Activated effector memory CD4-positive, alpha-beta T cell treated with anti-CD3 and anti-CD28 coated beads, Interleukin-2, amount 50 U/mL, for 16 hours (primary cell): Measurements from ENCODE around the gene TMEM237.
"Not testable (repeated sequence)": the region's sequence is repeated elsewhere in the genome, so short reads cannot be mapped to it uniquely, and the experiment has no call there.

Experiments
- DNase-seq: peaks from one replicate; pipeline ENCODE4 v3.0.0-alpha.2; 2020

TMEM237 gene, protein sequence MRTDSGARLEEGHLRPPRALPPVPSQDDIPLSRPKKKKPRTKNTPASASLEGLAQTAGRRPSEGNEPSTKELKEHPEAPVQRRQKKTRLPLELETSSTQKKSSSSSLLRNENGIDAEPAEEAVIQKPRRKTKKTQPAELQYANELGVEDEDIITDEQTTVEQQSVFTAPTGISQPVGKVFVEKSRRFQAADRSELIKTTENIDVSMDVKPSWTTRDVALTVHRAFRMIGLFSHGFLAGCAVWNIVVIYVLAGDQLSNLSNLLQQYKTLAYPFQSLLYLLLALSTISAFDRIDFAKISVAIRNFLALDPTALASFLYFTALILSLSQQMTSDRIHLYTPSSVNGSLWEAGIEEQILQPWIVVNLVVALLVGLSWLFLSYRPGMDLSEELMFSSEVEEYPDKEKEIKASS

DNA sequence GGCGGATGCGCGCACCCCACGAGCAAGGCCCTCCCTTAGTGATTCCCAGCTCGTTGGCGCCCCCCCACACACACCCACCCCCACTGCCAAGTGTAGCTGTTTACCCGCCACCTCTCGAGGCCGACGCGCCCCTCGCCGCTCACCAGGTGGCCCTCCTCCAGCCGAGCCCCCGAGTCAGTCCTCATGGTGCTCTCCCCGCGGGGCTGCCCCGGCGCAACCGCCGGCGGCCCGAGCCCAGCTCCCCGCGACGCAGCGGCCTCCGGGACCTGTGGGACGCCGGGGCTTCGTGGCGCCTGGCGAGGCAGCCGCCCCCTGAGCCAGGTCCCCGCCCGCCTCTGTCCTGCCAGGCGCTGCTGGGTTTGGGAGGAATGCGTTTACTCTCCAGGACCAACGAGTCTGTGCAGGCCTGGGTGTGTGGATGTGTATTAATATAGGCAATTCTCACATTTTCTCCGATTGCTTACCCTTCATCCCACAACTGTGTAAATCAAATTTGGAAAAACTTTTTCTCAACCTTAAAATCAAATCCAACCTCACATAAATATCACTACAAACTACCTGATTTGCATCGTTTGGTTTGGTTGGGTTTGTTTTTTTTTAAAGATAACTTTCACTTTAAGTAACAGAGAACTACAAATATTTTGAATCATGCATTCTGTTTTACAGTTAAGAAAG, at the start of gene TMEM237:
Gene TMEM237, minus strand, starts transcription at position 288 of the 675 bp plus-strand sequence. Its CDS starts 103 bp downstream, at position 185.
- peak; percentile 80 for DNase-seq

DNA sequence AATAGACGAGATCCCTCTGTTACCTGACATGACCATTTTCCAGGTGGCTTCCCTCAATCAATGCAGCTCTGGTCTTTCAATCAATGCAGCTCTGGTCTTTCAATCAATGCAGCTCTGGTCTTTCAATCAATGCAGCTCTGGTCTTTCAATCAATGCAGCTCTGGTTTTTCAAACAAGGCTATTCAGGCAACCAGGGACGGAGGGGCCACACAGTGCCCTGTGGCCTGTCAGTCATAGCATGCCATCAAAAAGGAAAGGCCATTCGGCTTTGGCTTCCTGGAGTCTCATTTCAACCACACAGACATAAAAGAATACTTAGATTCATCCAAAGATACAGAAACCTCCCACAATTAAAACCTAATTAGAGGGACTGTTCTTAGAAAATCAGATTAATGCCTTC, 41.9 kb upstream of the TMEM237 start:
- no peak for DNase-seq

DNA sequence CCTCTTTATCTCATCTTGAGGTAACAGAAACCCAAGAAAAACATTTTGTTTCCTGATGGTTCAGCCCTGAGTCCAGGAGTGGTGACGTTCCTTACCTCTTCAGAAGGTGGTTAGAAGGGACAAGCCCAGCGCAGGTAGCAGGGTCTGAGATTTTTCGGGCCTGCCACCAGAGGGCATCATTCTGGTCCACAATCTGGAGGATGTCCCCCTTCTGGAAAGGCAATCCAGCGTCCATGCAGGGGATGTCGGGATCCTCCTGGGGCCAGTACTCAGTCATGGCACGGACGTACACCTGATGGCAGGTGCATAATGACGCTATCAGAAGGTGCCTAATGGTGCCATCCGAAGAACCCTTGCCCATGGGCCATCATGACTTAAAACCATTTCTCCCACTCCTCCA, 37.4 kb upstream of the TMEM237 start:
- DNase-seq: peak; percentile 68

DNA sequence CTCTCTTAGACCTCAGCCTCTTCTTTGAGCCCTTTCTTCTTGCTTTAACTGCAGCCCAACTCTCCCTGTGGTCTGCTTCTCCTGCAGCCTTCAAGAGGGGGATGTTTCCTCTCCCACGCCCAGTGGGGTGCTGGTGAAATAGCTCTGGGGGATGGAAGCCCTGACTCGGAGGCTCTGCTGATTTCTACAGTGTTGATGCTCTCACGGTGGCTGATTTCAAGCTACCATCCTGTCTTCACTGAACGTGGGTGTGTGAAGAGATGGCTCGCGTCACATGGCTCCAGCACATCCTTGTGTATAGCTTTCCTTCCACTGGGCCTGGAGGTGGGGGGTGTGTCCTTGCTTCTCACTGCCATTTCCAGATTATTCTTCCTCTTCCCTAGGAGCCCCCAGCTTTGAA, 35.1 kb upstream of the TMEM237 start:
- no peak for DNase-seq

DNA sequence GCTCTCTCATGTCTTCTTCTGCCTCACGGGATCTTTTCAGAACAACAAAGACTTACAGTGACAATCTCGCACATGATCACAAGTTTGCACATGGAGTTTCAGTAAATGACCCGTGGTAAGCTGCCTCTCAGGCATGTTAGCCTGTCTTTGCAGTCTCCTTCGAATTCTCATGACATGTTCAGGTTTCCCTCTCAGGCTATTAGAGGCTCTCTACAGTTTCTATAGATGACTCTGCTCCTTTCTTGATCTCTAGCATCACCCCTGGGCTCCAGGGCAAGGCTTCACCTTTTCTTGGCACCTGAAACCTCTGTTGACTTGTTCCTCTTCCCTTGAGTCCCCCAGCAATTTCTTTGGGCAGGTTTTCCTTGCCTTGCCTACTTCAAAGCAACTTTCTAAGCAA, 32.2 kb upstream of the TMEM237 start:
- no peak for DNase-seq

DNA sequence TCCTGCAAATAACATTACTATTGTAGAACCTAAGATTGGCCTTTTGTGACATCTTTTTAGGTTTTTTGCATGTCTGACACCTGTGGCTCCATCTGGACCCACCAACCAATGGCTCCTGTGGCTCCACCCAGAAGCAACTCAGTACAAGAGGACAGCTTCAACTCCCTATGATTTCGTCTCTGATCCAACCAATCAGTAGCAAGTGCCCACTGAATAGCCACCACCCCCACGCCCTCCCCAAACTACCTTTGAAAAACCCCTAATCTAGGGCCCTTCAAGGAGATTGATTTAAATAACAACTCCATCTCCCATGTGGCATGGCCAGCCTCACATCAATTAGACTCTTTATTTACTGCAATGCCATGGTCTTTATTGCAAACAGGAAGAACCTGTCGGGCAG, 31.5 kb upstream of the TMEM237 start:
- DNase-seq: no peak

DNA sequence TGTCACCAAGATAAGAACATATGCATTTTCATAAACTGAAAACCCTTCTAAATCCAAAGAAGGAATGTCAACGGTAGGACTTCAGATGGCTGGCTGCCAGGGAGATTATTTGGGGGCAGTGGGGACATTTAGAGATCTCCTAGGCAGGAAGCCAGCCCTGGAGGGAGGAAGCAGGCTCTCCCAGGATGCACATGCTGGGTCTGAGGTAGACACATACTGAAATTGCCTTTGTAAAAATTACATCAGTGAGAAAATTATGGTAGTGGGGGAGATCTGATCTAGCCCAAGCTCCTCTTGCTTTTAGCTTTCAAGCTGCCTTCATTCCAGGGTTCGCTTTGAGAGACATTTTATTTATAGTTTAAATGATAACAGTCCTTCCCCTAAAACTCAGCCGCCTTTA, 31.0 kb upstream of the TMEM237 start:
- DNase-seq: no peak

DNA sequence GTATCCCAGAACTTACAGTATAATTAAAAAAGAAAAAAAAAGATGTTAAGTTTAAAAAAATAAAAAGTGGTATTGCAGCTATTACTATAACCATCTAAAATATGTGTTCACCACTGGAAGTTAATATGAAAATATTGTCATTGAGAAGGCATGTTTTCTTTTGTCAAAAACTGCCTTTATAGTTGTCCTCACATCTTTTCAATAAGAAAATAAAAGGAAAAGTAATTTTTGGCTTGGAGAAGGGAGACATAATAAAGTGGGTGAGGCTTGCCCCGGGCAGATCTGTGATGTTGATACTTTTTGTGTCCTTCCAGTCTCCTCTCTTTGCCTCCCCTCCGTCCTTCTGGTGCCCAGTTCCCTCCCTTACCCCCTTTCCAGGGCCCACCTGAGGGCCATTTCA, 30.2 kb upstream of the TMEM237 start:
- no peak for DNase-seq

DNA sequence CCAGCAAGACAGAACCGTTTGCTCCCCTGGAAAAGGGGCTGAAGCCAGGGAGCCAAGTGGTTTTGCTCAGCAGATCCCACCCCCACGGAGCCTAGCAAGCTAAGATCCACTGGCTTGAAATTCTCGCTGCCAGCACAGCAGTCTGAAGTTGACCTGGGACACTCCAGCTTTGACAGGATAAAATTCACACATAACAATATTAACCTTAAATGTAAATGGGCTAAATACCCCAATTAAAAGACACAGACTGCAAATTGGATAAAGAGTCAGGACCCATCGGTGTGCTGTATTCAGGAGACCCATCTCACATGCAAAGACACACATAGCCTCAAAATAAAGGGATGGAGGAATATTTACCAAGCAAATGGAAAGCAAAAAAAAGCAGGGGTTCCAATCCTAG, 27.9 kb upstream of the TMEM237 start:
- not testable (repeated sequence) for DNase-seq

DNA sequence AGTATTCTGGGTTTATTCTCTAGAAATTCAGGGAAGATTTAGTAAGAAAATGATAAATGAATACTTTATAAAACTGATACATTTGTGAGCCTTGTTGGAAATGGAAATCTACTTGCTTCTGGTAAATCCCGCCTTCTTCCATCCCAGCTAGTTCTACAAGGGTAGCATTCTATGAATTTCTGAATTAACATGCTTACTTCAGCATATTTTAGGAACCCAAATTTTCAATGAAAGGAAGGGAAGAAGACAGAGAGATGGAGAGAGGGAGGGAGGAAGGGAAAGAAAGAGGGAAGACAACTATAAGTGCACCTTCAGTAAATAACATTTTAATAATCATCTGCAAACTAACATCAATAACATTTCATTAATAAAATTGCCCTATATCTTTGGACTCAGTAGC, 26.6 kb upstream of the TMEM237 start:
- no peak for DNase-seq

DNA sequence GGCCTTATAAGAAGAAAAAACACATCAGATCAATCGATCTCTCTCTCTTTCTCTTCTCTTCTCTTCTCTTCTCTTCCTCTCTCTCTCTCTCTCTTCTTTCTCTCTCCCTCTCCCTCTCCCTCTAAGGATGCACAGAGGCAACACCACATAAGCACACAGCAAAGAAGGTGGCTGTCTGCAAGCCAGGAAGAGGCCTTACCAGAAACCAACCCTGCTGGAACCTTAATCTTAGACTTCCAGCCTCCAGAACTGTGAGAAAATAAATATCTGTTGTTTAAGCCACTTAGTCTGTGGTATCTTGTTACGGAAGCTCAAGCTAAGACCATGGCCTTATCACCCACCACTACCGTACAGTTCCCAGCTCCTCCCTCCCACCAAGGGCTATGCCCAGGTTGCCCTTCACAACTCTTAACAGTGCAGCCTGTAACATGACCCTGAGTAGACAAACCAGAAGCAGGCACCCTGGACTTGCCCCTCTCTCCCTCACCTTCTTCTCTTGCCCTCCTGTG, 25.2 kb upstream of the TMEM237 start:
- DNase-seq: no peak

DNA sequence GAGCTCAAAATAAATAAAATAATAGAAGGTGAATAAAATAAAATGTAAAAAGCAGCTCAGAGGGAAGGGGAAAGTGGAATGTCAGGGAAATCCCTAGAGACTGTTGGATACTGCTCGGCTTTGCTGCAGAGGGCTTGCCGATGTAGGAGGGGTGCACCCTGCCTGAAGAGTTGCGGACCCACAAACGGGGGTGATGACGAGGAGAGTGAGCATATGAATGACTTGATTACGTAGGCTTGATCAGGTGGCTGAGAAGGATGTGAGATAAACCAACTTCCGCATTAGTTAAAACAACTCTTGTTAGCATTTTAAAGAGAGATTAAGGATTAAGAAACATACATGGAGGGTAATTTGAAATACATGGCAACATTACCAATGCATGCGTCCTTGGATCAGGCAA, 21.0 kb upstream of the TMEM237 start:
- DNase-seq: no peak

DNA sequence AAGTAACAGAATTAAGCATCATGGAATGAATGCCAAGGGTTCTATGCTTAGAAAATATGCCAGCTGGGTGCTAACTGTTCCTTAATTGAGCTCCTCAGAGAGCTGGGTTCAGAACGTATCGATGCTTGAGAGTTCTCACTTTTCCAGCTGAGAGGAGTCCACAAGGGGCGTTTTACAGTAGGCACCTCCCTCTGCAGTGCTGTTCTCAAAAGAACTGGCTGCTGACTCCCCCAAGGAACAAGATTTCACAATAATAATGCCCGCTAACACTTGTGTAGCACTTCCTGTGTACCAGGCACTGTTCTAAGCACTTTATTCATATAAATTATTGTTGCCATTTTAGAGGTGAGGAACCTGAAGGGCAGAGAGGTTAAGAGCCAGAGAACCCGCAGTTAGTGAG, 18.1 kb upstream of the TMEM237 start:
- DNase-seq: no peak

DNA sequence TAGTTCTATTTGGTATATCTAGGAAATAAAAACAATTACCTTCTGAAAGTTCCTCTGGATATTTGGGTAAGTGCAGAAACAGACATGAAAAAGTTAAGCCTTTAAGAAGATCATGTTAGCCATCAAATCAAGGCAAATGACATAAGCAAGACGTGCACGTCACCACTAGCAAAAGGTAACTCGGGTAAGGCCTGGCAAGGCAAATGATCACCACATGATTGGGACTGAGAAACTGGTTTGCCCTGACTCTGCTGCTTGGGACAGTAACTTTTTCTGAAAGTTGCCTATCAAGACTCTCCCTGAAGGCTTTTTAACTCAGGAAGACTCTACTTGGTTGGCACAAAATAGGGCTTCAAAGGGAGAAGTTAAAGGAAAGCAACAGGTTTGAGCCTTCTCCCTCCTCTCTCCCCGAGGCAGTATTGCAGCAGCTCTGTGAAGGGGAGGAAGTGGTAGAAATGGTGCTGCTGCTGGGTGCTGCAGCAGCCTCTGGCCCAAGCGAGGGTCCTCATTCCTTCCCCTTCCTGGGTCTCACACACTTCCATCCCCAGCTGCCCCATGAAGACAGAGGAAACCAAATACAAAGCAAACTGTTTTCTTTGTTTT, 17.1 kb upstream of the TMEM237 start:
- DNase-seq: no peak

DNA sequence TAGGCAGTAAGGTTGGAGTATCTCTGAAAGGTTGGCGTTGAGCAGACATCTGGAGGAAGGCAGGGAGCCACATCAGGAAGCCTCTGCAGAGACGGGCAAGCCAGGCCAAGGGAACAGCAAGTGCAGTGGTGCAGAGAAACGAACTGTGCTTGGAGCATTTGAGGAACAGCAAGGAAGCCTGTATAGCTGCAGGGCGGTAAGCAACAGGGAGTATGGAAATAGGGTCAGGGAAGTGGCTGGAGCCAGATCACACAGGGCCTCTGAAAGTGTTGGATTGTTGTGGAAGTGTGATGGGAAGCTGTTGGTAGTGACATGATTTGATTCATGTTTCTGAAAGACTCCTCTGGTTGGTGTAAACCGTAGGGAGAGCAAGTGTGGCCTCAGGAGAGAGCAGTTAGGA, 13.4 kb upstream of the TMEM237 start:
- DNase-seq: no peak

DNA sequence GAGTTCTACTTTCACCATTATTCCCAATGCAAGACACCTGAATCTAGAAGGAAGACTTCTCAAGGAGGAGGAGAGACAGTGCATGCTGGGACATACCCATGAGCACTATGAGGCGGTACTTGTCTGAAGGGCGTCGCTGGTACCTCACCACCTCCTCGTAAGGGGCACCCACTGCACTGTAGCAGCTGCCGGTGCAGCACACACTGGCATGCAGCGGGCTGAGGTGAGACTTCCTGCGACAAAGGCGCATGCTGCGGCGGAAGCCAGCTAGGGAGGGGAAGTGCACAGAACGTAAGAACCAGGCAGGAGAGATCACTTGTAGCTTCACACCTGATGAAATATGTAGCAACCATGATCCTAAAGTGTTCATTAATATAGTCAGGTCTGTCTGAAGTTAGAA, 12.8 kb upstream of the TMEM237 start:
- DNase-seq: no peak

DNA sequence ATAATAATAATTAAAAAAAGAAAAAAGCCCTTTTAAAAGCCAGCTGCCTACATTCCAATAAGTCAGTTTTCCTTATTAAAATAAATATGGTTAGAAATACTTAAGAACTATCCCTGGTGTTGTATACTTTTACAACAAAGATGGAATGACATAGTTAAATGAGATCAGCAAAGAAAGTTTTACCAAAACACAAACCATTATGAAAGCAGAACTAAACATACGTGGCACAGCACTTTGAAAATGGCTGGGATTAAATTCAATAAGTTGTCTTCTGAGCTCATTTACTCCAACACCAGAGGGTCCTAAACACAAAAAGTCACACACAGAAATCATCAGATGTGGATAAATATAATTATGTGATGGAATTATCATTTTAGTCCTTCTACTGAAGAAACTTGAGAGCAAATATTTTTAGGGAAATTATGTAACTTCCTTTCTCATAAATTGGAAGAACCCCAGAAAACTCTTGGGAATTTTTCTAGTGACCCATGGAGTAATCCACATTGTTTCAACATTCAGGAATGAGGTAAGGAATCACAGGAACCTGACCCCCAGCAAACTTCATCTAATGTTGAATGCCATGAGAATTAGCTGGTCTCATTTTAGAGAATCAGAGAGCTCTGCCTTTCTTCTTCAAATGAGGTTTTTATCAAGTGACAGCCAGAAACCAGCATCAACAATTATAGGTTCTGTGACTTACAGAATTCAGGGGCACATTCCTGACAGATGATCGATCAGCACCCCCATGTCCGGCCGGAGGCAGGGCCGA, 11.5 kb upstream of the TMEM237 start:
- DNase-seq: no peak

DNA sequence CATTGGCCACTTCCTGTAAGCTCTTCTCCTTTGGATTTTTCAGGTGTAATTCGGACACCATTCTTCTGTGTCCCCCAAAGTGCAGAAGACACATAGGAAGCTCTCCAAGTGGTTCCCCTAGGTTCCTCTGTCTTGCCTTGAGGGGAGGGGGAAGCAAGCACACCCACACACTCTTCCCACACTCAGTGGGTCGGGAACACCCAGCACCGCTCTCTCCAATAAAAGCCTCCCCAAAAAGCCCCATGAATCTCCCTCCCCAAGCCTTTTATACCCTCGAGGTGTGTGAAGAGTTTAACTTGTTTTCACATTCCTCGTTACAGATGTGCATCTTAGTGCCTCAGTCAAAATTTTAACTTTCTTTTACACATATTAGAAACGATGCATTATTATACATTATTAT, 9.9 kb upstream of the TMEM237 start:
- DNase-seq: no peak

DNA sequence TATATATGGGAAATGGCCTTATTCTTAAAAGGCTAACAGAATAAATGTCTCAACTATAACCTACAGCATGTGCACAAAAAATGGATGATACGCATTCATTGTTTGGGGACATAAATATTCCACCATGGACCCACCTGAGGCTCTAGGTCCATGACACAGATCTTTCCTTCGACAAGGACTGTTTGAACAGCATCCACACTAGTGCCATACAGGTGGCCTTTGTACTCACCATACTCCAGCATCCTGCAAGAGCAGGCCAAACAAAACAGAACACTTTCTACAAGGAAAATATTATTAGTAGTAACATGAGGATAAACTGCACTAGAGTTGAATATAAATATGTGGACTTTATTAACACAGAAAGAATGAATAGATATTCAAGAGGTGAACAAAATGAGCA, 6.1 kb upstream of the TMEM237 start:
- DNase-seq: no peak

DNA sequence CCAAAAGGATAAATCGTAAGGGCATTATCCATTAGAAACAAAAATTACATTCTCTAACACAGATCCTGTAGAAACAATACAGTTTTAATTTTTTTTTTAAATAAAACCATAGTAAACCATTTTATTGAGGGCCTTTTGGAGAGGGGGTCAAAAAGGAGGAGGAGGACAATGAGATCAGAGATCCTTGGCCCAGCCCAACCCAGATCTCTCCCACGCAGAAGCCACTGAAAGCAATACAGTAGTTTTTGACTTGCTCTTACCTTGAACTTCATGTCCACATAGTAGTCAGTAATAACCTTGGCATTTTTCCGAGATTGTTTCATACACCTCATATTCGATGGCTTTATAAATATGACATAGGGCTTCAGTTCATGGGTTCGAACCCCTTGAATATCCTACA, 4.1 kb upstream of the TMEM237 start:
- no peak for DNase-seq

DNA sequence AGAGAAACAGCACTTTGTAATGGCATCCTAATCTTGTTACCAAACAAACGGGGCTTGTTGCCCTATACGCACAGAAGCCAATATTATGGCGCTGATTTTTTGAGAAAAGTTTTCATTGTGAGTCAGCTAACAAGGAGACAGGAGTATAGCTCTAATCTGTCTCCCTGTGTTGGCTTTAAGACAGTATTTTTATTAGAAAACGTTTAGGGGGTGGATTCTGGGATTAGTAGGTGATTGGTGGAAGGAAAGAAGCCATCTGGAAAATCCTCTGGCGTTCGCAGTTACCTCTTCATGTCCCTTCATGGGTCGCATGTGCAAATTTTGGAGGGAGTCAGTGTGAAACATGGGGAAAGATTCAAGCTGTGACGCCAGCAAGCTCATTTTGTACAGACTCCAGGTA, 698 bp upstream of the TMEM237 start:
- no peak for DNase-seq

DNA sequence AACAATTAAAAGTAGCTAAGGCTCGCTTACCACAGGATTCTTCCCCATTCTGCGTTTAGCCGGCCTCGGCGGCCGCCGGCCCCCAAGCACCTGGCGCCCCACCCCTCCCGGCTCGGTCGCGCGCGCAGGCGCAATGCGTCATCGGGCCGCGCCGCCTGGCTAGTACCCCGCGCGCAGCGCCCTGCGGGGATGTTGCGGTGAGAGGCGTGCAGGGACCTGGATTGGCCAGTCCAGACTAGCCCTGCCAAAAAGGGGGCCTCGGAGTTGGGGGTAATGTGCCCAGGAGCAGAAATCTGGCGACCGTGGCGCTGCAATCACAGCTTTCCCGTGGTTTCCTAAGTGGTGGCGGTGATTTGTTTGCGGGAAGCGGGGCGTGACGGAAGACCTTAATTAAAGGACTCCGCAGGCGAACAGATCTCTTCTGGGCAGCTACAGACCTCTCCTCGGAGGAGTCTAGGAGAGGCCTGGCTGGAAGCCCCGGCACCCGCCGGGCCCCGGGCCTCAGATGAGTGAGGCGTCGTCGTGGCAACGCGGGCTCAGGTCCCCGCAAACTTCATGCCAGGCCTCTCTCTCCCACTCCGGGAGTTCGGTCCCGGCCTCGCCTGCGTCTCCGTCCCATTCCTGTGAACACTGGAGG, 606 bp downstream of the TMEM237 start:
- DNase-seq: peak; percentile 95

DNA sequence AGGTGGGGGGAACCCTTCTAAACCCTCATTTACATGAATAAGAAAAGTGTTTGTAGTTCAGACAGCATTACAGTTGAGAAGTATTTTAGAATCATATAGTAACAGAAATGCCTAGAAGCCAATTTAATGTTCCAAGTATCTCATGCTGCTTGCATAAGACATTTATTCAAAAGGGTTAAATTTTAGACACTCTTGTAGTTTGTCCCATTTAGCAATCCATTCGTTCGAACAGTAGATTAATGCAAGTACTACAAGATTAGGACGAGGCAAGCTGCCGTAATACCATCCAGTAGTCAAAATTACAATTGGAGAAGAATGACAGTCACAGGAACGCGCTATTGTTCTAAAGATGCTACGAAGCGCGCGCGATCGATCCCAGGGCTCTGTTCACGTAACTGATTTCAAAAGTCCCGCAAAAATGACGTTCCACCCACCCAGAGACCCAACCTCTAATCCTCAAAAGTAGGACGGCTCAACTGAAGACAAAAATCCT, 1.2 kb downstream of the TMEM237 start:
- DNase-seq: no peak
